ENCODE data around the gene OR14I1.

OR14I1 gene

DNA sequence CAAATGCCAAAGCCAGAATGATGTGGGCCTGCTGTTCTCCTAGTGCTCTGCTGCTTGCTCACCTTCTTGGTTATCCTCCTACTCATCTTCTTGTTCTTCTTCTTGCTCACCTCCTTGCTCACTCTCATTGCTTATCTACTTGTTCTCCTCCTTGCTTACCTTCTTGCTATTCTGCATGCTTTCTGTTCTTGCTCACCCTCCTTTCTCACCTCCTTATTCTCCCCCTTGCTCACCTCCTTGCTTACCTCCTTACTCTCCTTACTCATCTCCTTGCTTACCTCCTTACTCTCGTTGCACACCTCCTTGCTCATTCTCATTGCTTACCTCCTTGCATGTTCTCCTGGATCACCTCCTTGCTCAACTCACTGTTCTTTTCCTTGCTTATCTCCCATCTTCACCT is at the start of gene OR14I1:
Gene OR14I1 (minus strand): TSS at position 53 of the 400 bp plus-strand sequence.
- Mint-ChIP-seq H3K4me3 (no peak within 1 kb of the TSS), H3K4me1 (no peaks in the 10 kb centered on the region), H3K36me3 (ENCODE audit: insufficient read depth) (no peaks in the 10 kb centered on the region), H3K27me3 (peaks cover 9% of the 10 kb centered on the region), H3K9me3 (no peaks in the 10 kb centered on the region), H3K27ac (ENCODE audit: low read depth) (no peak within 1 kb of the TSS)
- DNase-seq (ENCODE audit: low spot score in 2 of 2), result no peak
- ATAC-seq (replicated peaks; ENCODE audit: extremely low read depth, poor library complexity, severe bottlenecking), result no peak

DNA sequence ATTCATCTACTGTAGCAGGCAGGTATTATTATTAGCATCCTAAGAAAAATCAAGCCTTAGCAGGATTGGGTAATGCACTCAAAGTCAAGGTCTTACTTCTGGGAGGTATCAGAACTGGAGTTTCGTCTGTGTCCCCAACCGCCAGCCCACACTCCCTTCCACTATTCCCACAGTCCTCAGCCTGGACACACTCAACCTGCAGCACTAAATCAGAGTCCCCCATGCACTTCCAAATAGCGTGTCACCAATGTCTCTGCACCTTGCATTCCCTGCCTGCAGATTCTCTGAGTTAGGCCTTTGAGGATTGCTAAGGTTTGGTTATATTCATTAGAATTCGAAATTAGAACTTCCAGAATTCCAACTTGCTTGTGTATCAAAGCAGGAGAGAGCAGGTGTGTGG is 49.1 kb upstream of the OR14I1 start:
- DNase-seq (ENCODE audit: low spot score in 2 of 2) (no peak), ATAC-seq (replicated peaks; ENCODE audit: extremely low read depth, poor library complexity, severe bottlenecking) (no peak)
- no peaks in the 10 kb centered on the region for H3K27me3 Mint-ChIP-seq
- peaks cover 8% of the 10 kb centered on the region for H3K4me1 Mint-ChIP-seq
- no peaks in the 10 kb centered on the region for H3K9me3 Mint-ChIP-seq
- no peak overlapping the region for H3K27ac Mint-ChIP-seq (ENCODE audit: low read depth)
- peak overlapping the region; percentile 12 for H3K4me3 Mint-ChIP-seq
- H3K36me3 Mint-ChIP-seq (ENCODE audit: insufficient read depth), result no peaks in the 10 kb centered on the region

DNA sequence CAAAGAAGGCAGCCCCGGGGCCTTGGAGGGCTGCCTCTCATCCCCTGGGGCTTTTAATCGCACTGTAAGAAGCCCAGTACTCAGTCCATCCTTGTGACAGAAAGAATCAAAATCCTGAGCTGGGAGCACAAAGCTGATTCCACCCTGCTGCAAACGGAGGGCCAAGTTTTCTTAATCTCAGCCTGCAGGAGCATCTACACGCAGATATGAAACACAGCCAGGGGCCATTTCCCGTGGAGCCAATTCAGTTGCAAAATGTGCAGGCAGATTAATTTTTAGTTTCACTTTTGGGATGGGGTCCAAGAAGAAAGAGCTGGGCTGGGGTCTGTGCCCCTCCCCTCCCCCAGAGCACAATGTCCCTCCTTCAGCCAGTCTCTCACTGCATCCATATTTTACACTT is 48.6 kb upstream of the OR14I1 start:
- Mint-ChIP-seq H3K9me3 (no peaks in the 10 kb centered on the region), H3K27ac (ENCODE audit: low read depth) (no peak overlapping the region), H3K4me3 (peak overlapping the region; percentile 12), H3K27me3 (no peaks in the 10 kb centered on the region), H3K4me1 (peaks cover 8% of the 10 kb centered on the region), H3K36me3 (ENCODE audit: insufficient read depth) (no peaks in the 10 kb centered on the region)
- DNase-seq (ENCODE audit: low spot score in 2 of 2), result no peak
- no peak for ATAC-seq (replicated peaks; ENCODE audit: extremely low read depth, poor library complexity, severe bottlenecking)

DNA sequence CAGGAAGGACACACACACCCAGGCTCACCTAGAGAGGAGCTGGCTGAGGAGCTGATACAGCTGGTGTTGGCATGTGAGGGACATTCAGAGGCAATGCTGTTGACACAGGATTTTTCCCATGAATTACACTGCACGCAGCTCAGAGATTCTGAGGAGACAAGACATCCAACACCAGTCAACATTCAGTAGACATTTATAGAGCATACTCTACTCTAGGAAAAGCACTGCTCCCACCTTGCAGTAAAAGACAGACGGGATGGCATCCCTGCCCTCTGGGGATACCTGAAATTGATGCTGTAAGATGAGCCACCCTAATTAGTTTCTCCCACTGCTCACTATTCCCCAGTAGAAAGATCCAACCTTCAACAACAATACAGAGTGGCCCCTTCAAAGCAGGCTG is 47.9 kb upstream of the OR14I1 start:
- no peak for ATAC-seq (replicated peaks; ENCODE audit: extremely low read depth, poor library complexity, severe bottlenecking)
- H3K27ac Mint-ChIP-seq (ENCODE audit: low read depth), result no peak overlapping the region

DNA sequence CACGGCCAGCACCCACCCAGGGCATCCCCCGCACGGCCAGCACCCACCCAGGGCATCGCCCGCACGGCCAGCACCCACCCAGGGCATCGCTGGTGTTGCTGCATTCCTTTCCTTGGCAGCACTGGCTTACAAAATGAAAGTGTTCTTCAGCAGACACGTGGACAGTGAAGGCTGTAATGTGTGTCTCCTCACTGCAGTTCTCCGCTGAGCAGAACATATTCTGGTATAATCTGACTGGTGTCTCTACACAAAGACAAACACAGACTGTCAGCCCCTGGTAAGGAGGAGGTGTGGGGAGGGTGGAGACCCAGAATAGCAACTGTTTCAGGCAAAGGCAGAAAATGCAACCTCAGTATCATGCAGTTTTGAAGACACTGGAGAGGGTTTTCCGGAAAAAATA is 45.6 kb upstream of the OR14I1 start:
- Mint-ChIP-seq H3K4me1 (peaks cover 8% of the 10 kb centered on the region), H3K27ac (ENCODE audit: low read depth) (no peak overlapping the region), H3K36me3 (ENCODE audit: insufficient read depth) (no peaks in the 10 kb centered on the region), H3K9me3 (no peaks in the 10 kb centered on the region), H3K27me3 (no peaks in the 10 kb centered on the region), H3K4me3 (no peak overlapping the region)
- ATAC-seq (replicated peaks; ENCODE audit: extremely low read depth, poor library complexity, severe bottlenecking), result no peak
- no peak for DNase-seq (ENCODE audit: low spot score in 2 of 2)

More for the DNA sequence above, 47.9 kb upstream of the OR14I1 start:
- Mint-ChIP-seq H3K27me3 (no peaks in the 10 kb centered on the region), H3K4me1 (peaks cover 8% of the 10 kb centered on the region), H3K36me3 (ENCODE audit: insufficient read depth) (no peaks in the 10 kb centered on the region), H3K4me3 (no peak overlapping the region), H3K9me3 (no peaks in the 10 kb centered on the region)
- no peak for DNase-seq (ENCODE audit: low spot score in 2 of 2)

DNA sequence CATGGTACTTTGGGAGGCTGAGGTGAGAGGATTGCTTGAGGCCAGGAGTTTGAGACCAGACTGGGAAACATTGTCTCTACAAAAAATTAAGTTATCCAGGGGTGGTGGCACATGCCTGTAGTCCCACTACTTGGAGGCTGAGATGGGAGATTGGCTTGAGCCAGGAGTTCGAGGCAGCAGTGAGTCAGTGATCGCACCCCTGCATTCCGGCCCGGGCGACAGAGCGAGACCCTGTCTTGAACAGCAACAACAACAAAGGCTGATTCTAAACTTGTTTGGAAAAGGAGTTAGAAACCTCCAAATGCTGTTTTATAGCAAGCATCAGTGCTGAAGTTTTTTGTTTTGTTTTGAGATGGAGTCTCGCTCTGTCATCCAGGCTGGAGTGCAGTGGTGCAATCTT is 38.3 kb upstream of the OR14I1 start:
- no peaks in the 10 kb centered on the region for H3K4me1 Mint-ChIP-seq
- H3K27ac Mint-ChIP-seq (ENCODE audit: low read depth), result no peak overlapping the region
- no peak for DNase-seq (ENCODE audit: low spot score in 2 of 2)
- no peak for ATAC-seq (replicated peaks; ENCODE audit: extremely low read depth, poor library complexity, severe bottlenecking)
- peaks cover 34% of the 10 kb centered on the region for H3K27me3 Mint-ChIP-seq
- H3K4me3 Mint-ChIP-seq, result no peak overlapping the region
- H3K9me3 Mint-ChIP-seq, result no peaks in the 10 kb centered on the region
- H3K36me3 Mint-ChIP-seq (ENCODE audit: insufficient read depth), result no peaks in the 10 kb centered on the region

DNA sequence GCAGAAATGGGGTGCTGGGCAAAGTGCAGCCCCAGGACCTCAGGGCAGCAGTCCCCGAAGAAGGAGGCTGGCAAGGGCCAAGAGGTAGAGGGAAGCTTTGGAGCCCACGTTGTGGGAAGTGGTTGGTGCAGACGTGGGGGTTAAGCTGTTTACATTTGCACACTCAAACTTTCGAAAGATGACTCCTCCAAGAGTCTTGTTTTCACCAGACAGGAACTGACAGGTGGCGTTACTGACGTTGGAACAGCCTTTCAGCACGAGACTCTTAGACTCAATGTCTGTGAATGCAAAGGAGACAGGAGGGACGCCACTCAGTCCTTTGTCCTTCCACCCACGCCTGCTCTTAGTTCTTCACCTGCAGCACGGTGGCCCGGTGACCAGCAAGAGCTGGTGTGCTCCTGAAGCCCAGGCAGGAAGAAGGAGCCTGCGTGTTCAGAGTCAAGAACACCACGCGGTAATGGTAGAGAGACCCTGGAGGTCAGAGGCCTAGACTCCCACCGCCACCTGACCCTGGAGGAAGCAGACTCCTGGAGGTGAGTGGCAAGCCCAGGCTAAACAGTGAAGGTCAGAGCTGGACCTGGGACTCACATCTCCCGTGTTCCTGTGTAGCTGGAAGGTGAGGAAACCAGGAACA is 37.1 kb upstream of the OR14I1 start:
- Mint-ChIP-seq H3K4me3 (no peak overlapping the region), H3K36me3 (ENCODE audit: insufficient read depth) (no peaks in the 10 kb centered on the region), H3K27ac (ENCODE audit: low read depth) (no peak overlapping the region), H3K27me3 (peaks cover 46% of the 10 kb centered on the region), H3K4me1 (no peaks in the 10 kb centered on the region), H3K9me3 (no peaks in the 10 kb centered on the region)
- ATAC-seq (replicated peaks; ENCODE audit: extremely low read depth, poor library complexity, severe bottlenecking), result no peak
- no peak for DNase-seq (ENCODE audit: low spot score in 2 of 2)

DNA sequence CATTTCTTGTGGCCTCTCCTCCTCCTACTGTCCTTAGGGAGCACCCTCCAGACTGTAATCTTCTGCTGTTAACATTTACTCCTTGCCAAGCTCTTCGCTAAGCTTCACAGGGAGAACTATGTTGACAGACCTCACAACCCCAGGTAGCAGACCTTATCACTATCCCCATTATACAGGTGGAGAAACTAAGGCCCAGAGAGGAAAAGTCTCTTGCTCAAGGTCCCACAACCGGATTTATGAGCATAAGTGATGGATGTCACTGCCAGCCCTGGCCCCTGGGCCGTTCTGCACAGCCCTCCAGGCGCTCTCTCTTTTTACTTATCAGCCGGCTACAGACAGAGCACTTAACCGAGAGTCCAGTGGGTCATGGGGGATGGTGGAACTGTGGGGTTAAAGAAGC is 34.9 kb upstream of the OR14I1 start:
- no peak overlapping the region for H3K4me3 Mint-ChIP-seq
- no peaks in the 10 kb centered on the region for H3K36me3 Mint-ChIP-seq (ENCODE audit: insufficient read depth)
- no peak for DNase-seq (ENCODE audit: low spot score in 2 of 2)
- no peaks in the 10 kb centered on the region for H3K4me1 Mint-ChIP-seq
- peaks cover 56% of the 10 kb centered on the region for H3K27me3 Mint-ChIP-seq
- H3K27ac Mint-ChIP-seq (ENCODE audit: low read depth), result no peak overlapping the region
- no peak for ATAC-seq (replicated peaks; ENCODE audit: extremely low read depth, poor library complexity, severe bottlenecking)
- H3K9me3 Mint-ChIP-seq, result no peaks in the 10 kb centered on the region

DNA sequence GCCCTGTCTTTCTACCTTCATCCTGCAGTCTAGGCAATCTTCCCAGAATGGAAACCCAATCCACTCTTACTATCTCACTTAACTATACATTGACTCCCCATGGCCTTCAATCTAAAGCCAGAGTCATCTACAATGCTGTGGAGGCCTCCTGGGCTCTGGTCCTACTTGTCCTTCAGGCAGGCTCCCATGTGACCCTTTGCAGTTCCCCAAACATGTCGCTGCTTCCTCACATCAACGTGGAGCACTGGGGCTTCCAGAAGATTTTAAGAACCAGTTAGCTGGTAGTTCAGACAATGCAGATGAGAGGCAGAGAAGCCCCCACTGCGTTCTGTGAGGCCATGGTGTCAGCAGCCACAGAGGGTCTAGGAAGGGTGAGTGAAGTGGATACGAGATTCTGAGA is 34.4 kb upstream of the OR14I1 start:
- DNase-seq (ENCODE audit: low spot score in 2 of 2), result no peak
- Mint-ChIP-seq H3K4me1 (no peaks in the 10 kb centered on the region), H3K27ac (ENCODE audit: low read depth) (no peak overlapping the region), H3K4me3 (no peak overlapping the region), H3K36me3 (ENCODE audit: insufficient read depth) (no peaks in the 10 kb centered on the region), H3K27me3 (peaks cover 52% of the 10 kb centered on the region), H3K9me3 (no peaks in the 10 kb centered on the region)
- ATAC-seq (replicated peaks; ENCODE audit: extremely low read depth, poor library complexity, severe bottlenecking), result no peak

DNA sequence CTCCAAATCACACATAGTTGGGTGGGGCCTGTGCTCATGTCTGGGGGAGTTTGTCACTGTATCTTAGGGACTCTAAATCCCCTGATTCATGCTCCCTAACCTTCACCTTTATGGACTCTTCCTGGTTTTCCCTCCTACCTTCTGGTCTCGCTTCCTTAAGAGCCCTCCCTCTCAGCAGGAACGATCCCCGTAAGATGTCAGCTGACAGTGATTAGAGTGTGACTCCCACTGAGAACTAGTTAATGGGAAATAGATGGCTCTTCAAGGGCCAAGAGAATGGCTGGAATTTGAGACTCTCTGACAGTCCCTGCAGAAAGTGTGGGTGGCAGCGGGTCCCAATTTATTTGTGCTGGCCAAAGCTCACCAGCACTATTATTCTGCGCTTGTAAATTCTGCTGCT is 31.0 kb upstream of the OR14I1 start:
- no peak overlapping the region for H3K27ac Mint-ChIP-seq (ENCODE audit: low read depth)
- H3K27me3 Mint-ChIP-seq, result peaks cover 47% of the 10 kb centered on the region
- H3K36me3 Mint-ChIP-seq (ENCODE audit: insufficient read depth), result no peaks in the 10 kb centered on the region
- no peaks in the 10 kb centered on the region for H3K4me1 Mint-ChIP-seq
- DNase-seq (ENCODE audit: low spot score in 2 of 2) (no peak), ATAC-seq (replicated peaks; ENCODE audit: extremely low read depth, poor library complexity, severe bottlenecking) (no peak)
- H3K9me3 Mint-ChIP-seq, result no peaks in the 10 kb centered on the region
- no peak overlapping the region for H3K4me3 Mint-ChIP-seq

DNA sequence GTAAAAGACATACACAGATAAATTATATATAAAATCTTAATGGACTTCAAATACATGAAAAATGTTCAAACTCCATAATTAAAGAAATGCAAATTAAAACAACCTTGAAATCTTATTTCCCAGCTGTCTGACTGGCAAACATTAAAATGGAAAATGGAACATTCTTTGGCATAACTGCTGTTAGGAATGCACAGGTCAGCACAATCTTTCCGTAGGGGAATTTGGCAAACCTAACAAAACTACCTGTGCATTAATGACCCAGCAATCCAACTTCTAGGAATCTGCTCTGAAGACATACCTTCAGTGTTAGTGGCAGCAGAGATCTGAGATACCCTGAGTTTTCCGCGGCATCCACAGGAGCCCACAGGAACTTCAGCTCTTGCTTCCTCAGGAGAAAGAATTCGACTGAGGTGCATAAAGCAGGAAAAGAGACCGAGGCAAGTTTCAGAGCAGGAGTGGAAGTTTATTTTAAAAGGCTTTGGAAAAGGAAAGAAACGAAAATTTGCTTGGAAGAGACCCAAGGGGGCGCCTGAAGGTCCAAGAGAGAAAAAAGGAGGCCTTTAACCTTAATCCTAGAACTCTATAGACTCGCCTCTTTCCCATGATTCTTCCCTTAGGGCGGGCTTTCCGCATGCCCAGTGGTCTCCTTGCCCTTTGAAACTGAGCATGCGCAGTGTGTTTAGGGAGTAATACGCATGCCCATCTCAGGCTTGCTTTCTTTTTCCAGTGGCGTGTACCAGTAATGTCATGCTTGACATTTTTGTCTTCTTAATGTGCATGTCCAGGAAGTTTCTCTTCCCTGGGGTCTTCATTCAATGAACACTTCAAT is 28.2 kb upstream of the OR14I1 start:
- H3K27me3 Mint-ChIP-seq, result peaks cover 28% of the 10 kb centered on the region
- H3K36me3 Mint-ChIP-seq (ENCODE audit: insufficient read depth), result peaks cover 1% of the 10 kb centered on the region
- H3K27ac Mint-ChIP-seq (ENCODE audit: low read depth), result no peak overlapping the region
- H3K4me1 Mint-ChIP-seq, result no peaks in the 10 kb centered on the region
- no peak overlapping the region for H3K4me3 Mint-ChIP-seq
- ATAC-seq (replicated peaks; ENCODE audit: extremely low read depth, poor library complexity, severe bottlenecking), result no peak
- no peaks in the 10 kb centered on the region for H3K9me3 Mint-ChIP-seq
- DNase-seq (ENCODE audit: low spot score in 2 of 2), result no peak

DNA sequence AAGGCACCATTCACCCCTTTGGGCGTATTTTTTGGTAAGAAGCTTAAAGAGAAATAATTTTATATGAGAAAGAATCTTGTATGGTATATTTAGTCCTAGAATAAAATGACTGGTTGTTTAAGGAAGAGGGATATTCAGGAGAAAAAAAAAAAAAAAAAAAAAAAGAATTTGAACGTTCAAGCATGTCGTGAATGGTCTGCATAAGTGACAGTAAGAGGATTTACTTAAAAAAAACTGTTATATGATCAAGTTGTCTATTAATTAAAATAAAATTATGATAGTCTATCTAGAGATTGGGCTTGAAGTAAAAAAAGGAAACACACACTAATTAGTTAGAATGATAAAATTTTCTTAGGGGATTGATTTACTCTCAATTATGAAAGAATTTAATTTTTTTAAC is 11.7 kb upstream of the OR14I1 start:
- Mint-ChIP-seq H3K4me1 (no peaks in the 10 kb centered on the region), H3K27ac (ENCODE audit: low read depth) (no peak overlapping the region), H3K36me3 (ENCODE audit: insufficient read depth) (no peaks in the 10 kb centered on the region), H3K27me3 (peaks cover 64% of the 10 kb centered on the region), H3K9me3 (no peaks in the 10 kb centered on the region), H3K4me3 (no peak overlapping the region)
- DNase-seq (ENCODE audit: low spot score in 2 of 2) (no peak), ATAC-seq (replicated peaks; ENCODE audit: extremely low read depth, poor library complexity, severe bottlenecking) (no peak)

DNA sequence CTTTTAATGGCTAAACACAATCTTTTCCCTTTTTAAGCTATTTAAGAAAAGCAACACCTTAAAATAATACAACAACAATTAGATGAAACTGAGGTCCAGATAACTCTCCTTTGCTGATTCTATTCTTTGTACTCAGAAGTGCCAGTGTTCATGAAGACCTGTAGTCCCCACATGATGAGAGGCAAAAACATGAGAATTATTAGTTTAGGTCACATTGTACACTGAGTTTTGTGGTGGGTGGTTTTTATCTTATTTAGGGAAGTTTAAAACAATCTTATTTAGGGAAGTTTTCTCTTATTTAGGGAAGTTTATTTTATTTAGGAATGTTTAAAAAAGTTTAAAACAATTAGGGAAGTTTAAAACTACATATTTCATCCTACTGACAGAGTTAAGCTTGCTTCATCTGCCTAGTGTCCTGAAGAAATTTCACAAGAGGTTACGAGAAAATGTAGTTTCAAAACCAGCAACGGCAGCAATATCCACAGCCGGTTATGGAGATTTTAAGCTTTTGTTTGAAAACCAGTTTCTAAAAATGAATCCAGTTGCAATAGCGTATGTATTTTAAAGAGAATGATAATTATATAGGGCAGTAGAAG is 7.8 kb upstream of the OR14I1 start:
- Mint-ChIP-seq H3K27me3 (peaks cover 64% of the 10 kb centered on the region), H3K27ac (ENCODE audit: low read depth) (no peak overlapping the region), H3K4me1 (no peaks in the 10 kb centered on the region), H3K9me3 (no peaks in the 10 kb centered on the region), H3K36me3 (ENCODE audit: insufficient read depth) (no peaks in the 10 kb centered on the region), H3K4me3 (no peak overlapping the region)
- no peak for DNase-seq (ENCODE audit: low spot score in 2 of 2)
- ATAC-seq (replicated peaks; ENCODE audit: extremely low read depth, poor library complexity, severe bottlenecking), result no peak
